ENCODE data around the gene LRG1. TPM values are rescaled to one million over a fixed set of nuclear protein-coding genes. Genes with fewer than 3 reads are reported as not detected.

The LRG1 gene
- total and polyA plus RNA-seq, 2 donors from 2014 or later: 2.2 to 26.4 TPM

DNA sequence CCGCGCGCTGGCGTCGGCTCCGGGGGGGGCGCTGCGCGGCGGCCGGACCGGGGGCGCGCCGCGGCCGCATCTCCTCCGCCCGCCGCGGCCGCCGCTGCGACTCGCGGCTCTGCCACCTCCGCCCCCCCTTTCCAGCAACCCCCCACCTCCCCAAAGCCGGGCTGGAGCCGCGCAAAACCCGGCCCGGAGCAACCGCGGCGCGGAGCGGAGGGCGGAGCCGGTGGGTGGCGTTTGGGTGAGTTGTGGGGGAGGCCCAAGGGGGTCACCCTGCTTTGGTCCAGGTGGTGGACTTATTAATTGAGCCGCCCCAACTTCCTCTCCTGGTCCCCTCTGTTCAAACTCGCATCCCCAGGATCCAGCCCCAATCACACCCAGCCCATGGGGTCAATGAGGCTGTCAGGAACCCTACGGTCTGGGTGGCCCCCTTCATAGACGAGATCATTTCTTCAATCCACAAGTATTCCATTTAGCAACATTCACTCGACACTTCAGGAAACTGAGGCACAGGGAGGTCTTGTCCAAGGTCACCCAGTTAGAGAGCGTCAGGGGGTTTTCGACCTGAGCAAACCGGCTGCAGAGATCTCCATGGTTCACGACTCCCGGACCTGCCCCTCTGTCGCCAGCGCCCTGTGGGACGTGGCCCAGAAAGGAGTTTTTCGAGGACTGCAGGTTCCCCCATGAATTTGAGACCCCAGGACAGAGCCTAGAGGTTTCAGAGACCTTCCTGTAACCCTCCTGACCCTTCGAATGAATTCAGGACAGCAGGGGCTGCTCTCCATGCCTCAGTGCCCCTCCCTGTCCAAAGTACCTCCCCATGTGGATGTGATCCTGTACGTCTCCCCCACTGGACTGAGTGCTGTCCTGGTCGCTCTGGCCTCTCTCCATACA lies 42.1 kb upstream of the LRG1 start:
- DNase-seq (peak; percentile 60 to 75 (median 67)), FAIRE-seq (no peak)
- no peak overlapping the region for H3K27ac ChIP-seq (ENCODE audit: low read depth in 2 of 2, low read length in 2 of 2)
- intact Hi-C loops (cut with DNase I): no loop called here
- no peaks in the 10 kb centered on the region for H3K9me3 ChIP-seq (ENCODE audit: control insufficient read depth in 2 of 3, insufficient read depth in 1 of 3, low read length in 3 of 3)
- peaks cover 4% of the 10 kb centered on the region for H3K27me3 ChIP-seq (ENCODE audit: control insufficient read depth, insufficient read depth, low read length)
- TF ChIP-seq, protein P1, sequence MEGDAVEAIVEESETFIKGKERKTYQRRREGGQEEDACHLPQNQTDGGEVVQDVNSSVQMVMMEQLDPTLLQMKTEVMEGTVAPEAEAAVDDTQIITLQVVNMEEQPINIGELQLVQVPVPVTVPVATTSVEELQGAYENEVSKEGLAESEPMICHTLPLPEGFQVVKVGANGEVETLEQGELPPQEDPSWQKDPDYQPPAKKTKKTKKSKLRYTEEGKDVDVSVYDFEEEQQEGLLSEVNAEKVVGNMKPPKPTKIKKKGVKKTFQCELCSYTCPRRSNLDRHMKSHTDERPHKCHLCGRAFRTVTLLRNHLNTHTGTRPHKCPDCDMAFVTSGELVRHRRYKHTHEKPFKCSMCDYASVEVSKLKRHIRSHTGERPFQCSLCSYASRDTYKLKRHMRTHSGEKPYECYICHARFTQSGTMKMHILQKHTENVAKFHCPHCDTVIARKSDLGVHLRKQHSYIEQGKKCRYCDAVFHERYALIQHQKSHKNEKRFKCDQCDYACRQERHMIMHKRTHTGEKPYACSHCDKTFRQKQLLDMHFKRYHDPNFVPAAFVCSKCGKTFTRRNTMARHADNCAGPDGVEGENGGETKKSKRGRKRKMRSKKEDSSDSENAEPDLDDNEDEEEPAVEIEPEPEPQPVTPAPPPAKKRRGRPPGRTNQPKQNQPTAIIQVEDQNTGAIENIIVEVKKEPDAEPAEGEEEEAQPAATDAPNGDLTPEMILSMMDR (IDR thresholded peaks at IDR 0.05; ENCODE audit: borderline replicate concordance, extremely low read depth, insufficient read depth): no peak
- no peak overlapping the region for H3K9ac ChIP-seq (ENCODE audit: low read length in 3 of 3)
- no peak overlapping the region for H3K4me3 ChIP-seq (ENCODE audit: low read length in 3 of 3)
- no peaks in the 10 kb centered on the region for H3K36me3 ChIP-seq (ENCODE audit: control insufficient read depth in 2 of 3, insufficient read depth in 3 of 3, low read length in 3 of 3)
- H3K4me1 ChIP-seq (ENCODE audit: control insufficient read depth in 2 of 3, insufficient read depth in 2 of 3, low read depth in 1 of 3, low read length in 3 of 3): no peaks in the 10 kb centered on the region

GRCh38 chr19:4580961-4581665 lies 41.3 kb upstream of the LRG1 start:
- Histone ChIP-seq H3K27me3 (ENCODE audit: control insufficient read depth, insufficient read depth, low read length) (peaks cover 4% of the 10 kb centered on the region), H3K4me3 (ENCODE audit: low read length in 3 of 3) (no peak overlapping the region), H3K27ac (ENCODE audit: low read depth in 2 of 2, low read length in 2 of 2) (no peak overlapping the region), H3K9ac (ENCODE audit: low read length in 3 of 3) (no peak overlapping the region), H3K9me3 (ENCODE audit: control insufficient read depth in 2 of 3, insufficient read depth in 1 of 3, low read length in 3 of 3) (no peaks in the 10 kb centered on the region), H3K36me3 (ENCODE audit: control insufficient read depth in 2 of 3, insufficient read depth in 3 of 3, low read length in 3 of 3) (no peaks in the 10 kb centered on the region), H3K4me1 (ENCODE audit: control insufficient read depth in 2 of 3, insufficient read depth in 2 of 3, low read depth in 1 of 3, low read length in 3 of 3) (no peaks in the 10 kb centered on the region)
- intact Hi-C loops (cut with DNase I): no loop called here
- FAIRE-seq (no peak), DNase-seq (peak in 1 of 5 donors; percentile 70)
- TF ChIP-seq, protein P1 (IDR thresholded peaks at IDR 0.05; ENCODE audit: borderline replicate concordance, extremely low read depth, insufficient read depth): no peak

DNA sequence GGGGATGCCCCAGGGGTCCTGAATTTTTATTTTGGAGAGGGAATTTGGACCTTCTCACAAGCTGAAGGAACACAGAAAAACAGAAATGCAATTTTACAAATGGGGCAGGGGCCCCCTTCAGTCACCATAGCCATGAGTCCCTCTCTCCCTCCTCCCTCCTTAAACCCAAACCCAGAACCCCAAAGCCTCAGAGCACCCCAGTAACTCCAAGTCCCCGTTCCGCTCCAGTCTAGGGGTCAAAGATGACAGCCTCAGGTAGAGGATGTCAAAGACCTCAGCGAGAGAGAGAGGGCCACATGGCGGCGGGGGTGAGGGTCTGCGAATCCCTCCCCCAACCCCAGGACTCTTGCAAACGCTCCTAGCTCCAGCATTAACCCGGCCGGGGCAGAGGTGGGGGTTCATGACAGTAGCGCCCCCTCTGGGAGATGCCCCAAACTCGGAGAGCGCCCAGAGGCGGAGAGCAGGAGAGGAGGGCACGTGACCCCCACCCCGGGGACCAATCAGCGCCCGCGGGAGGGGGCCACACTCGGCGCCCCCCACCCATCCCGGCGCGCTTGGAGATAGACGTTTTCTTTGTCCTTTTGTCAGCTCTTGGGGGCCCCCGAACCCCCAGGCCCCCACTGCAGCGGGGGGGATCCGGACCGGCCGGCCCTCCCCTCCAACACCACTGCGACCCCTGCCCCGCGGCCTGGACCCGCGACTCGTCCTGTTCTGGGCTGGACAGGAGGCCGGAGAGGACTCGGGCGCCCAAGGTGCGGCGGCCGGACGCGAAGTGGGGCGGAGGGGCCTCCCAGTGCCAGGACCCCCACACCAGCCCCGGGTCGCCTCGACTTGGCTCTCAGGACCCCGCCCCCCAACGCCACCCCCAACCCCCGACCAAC lies 40.4 kb upstream of the LRG1 start:
- no peak overlapping the region for H3K9ac ChIP-seq (ENCODE audit: low read length in 3 of 3)
- no peaks in the 10 kb centered on the region for H3K9me3 ChIP-seq (ENCODE audit: control insufficient read depth in 2 of 3, insufficient read depth in 1 of 3, low read length in 3 of 3)
- DNase-seq (peak in 2 of 5 donors; percentile 66 to 67), FAIRE-seq (no peak)
- TF ChIP-seq, protein P1 (IDR thresholded peaks at IDR 0.05; ENCODE audit: borderline replicate concordance, extremely low read depth, insufficient read depth): no peak
- H3K4me1 ChIP-seq (ENCODE audit: control insufficient read depth in 2 of 3, insufficient read depth in 2 of 3, low read depth in 1 of 3, low read length in 3 of 3): peaks cover 0 to 5% (median 0%) of the 10 kb centered on the region in 3 donors
- no peaks in the 10 kb centered on the region for H3K36me3 ChIP-seq (ENCODE audit: control insufficient read depth in 2 of 3, insufficient read depth in 3 of 3, low read length in 3 of 3)
- peaks cover 4% of the 10 kb centered on the region for H3K27me3 ChIP-seq (ENCODE audit: control insufficient read depth, insufficient read depth, low read length)
- intact Hi-C loops (cut with DNase I): no loop called here
- no peak overlapping the region for H3K4me3 ChIP-seq (ENCODE audit: low read length in 3 of 3)
- no peak overlapping the region for H3K27ac ChIP-seq (ENCODE audit: low read depth in 2 of 2, low read length in 2 of 2)

All from kidney (tissue), 14 donors.